HL-60 (cell line): Measurements from ENCODE around the gene KLHL13.

Experiments
- GABPA ChIP-seq: IDR thresholded peaks from 2 replicates; pipeline ENCODE4 v1.6.1; 2012; ENCODE audit warnings: low read depth
- POLR2AphosphoS5 ChIP-seq: IDR thresholded peaks from 2 replicates; pipeline ENCODE4 v1.6.1; 2012; ENCODE audit warnings: low read depth
- SPI1 ChIP-seq: IDR thresholded peaks from 2 replicates; pipeline ENCODE4 v1.6.1; 2012; ENCODE audit warnings: low read depth, mild to moderate bottlenecking, borderline replicate concordance
- TF ChIP-seq, protein P1 (sequence below): IDR thresholded peaks from 2 replicates; pipeline ENCODE4 v1.6.1; 2012; ENCODE audit warnings: low read depth; ENCODE audit not compliant: insufficient replicate concordance
- TF ChIP-seq, protein P2 (sequence below): IDR thresholded peaks from one replicate; pipeline ENCODE4 v1.5.1; 2011; ENCODE audit warnings: low read length, control low read depth, inconsistent platforms; ENCODE audit not compliant: insufficient read depth

- TF ChIP-seq GABPA (no peak), POLR2AphosphoS5 (no peak), SPI1 (no peak)
- TF ChIP-seq, protein P1, sequence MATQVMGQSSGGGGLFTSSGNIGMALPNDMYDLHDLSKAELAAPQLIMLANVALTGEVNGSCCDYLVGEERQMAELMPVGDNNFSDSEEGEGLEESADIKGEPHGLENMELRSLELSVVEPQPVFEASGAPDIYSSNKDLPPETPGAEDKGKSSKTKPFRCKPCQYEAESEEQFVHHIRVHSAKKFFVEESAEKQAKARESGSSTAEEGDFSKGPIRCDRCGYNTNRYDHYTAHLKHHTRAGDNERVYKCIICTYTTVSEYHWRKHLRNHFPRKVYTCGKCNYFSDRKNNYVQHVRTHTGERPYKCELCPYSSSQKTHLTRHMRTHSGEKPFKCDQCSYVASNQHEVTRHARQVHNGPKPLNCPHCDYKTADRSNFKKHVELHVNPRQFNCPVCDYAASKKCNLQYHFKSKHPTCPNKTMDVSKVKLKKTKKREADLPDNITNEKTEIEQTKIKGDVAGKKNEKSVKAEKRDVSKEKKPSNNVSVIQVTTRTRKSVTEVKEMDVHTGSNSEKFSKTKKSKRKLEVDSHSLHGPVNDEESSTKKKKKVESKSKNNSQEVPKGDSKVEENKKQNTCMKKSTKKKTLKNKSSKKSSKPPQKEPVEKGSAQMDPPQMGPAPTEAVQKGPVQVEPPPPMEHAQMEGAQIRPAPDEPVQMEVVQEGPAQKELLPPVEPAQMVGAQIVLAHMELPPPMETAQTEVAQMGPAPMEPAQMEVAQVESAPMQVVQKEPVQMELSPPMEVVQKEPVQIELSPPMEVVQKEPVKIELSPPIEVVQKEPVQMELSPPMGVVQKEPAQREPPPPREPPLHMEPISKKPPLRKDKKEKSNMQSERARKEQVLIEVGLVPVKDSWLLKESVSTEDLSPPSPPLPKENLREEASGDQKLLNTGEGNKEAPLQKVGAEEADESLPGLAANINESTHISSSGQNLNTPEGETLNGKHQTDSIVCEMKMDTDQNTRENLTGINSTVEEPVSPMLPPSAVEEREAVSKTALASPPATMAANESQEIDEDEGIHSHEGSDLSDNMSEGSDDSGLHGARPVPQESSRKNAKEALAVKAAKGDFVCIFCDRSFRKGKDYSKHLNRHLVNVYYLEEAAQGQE = no peak
- TF ChIP-seq, protein P2, sequence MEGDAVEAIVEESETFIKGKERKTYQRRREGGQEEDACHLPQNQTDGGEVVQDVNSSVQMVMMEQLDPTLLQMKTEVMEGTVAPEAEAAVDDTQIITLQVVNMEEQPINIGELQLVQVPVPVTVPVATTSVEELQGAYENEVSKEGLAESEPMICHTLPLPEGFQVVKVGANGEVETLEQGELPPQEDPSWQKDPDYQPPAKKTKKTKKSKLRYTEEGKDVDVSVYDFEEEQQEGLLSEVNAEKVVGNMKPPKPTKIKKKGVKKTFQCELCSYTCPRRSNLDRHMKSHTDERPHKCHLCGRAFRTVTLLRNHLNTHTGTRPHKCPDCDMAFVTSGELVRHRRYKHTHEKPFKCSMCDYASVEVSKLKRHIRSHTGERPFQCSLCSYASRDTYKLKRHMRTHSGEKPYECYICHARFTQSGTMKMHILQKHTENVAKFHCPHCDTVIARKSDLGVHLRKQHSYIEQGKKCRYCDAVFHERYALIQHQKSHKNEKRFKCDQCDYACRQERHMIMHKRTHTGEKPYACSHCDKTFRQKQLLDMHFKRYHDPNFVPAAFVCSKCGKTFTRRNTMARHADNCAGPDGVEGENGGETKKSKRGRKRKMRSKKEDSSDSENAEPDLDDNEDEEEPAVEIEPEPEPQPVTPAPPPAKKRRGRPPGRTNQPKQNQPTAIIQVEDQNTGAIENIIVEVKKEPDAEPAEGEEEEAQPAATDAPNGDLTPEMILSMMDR = no peak
These were observed 477 bp downstream of the KLHL13 start for GRCh38 chrX:118115953-118116712.
